HG02870 (cell line): ENCODE data around the gene TECR.

ENCODE experiments used
- ATAC-seq: cut with Tn5 transposase; IDR thresholded peaks from one replicate; pipeline ENCODE4 v1.9.1; 2021; ENCODE audit warnings: mild to moderate bottlenecking, moderate library complexity; ENCODE audit not compliant: unreplicated experiment

The TECR gene

GRCh38 chr19:14507704-14508542 lies 21.5 kb upstream of the TECR start:
- no peak for ATAC-seq

GRCh38 chr19:14510311-14511228 lies 18.8 kb upstream of the TECR start:
- ATAC-seq: no peak

DNA sequence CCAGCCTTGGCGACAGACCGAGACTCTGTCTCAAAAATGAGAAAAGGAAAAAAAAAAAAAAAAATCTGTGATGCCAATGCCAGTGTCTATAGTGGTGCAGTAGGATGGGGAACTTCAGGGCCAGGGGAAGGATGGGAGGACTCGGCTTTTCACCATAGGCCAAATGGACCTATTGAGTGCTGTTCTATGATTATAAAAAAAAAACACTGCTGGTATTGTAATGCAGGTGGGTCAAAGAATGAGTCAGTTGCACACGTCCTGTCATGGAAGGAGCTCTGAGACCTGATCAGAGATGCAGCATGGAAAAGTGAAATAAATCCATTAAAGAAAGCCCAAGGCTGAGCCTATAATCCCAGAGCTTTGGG lies 18.2 kb upstream of the TECR start:
- ATAC-seq: no peak

- ATAC-seq: no peak
These were observed 16.9 kb upstream of the TECR start for GRCh38 chr19:14512406-14512961.

DNA sequence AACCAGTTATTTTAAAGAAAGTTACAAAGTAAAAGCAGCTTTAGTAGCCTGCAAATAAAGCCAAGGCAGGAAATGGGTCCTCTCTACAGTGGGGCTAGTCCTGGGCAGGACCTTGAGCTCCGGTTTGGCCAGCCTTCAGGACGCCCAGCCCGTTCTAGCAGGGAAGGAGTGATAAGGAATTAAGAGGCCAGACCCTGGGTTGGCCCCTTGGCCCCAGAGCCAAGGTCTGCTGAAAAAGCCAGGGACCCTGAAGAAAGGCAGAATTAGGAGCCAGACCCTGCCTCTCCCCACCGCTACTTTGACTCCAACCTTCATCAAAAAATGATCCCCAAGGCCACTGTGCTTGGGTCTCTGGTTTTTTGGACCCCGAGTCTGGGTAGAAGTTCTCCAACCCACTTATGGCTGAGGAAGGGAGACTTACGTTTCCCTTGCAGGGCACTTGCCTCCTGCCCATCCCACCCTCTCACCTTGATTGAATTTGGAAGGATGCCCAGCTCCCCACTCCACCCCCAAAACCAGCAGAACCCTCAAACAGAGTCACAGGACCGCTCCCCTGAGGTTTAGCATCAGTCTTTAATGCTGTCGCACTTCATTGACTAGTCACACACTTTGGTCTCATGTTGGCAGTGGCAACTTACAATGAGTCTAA lies 15.1 kb upstream of the TECR start:
- no peak for ATAC-seq

DNA sequence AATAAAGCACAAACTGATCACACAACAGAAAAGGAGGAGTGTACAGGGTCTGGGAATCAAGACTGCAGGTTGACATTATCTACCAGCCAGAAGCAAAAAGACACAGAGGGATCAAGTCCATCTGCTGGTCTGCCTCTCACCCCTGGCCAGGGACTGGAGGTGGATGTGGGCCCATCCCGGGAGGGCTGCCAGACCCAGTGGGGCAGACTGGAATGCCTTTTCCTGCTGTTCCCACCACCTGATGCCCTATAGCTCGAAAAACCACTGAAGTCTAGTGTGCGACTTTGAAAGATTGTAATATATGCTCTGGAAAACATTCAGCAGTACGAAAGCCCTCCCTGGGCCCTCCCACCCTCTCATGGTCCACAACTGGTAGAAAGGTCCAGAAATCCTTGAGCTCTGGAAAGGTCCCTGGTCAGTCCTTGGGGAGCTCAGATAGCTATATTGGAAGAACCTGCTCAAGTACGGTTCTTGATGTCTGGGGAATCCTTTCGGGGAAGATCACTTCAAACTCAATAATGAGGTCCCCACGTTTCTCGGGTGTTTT lies 13.8 kb upstream of the TECR start:
- no peak for ATAC-seq

DNA sequence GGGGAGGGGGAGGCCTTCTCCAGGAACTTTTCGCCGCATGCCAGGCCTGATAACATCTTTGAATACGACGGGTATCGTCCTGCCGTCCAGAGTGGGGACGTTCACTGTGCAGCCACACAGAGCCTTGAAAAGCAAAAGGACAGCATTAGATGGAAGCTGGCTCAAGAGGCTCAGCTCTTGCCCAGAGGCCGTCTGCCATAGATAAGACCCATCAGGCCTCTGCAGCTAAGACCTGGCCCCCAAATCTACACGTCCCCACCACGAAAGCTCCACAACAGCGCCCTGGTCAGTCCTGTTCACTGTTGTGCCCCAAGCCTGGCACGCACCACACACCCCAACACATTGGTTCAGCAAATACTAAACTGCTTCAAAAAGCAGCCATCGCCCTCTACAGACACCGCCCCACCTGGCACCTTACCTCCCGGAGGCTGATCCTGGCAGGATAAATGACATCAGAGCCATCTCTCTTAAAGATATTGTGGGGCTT lies 13.3 kb upstream of the TECR start:
- ATAC-seq: no peak

DNA sequence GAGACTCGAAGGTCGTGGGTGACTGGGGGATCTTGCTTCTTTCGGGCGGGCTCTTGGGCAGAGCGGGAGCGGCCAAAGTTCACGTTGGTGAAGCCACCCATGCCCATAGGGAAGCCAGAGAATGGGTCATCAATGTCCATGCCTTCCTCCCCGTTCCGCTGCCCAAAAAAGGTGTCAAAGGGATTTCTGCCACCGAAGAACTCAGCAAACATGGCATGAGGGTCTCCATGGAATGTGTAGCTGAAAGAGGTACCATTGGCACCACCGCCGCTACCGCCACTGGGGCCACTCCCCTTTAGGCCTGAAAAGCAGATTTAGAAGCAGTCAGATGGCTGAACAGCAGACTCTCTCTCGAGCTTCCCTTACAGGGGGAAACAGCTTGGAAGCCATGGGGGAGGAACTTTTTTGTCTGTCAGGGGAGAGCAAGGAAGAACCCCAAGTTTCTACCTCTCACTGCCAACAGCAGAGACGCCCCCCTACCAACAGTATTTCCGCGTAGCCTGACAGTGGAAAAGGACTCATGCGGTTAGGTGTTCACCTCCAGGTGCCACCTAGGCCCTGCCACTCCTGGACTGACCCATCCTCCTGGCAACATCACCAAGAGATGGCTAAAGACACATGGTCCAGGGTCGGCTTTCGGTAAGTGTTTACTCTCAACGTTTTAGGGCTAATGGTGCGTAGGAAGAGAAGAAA lies 12.5 kb upstream of the TECR start:
- ATAC-seq: no peak

GRCh38 chr19:14517446-14517839 lies 12.0 kb upstream of the TECR start:
- no peak for ATAC-seq

DNA sequence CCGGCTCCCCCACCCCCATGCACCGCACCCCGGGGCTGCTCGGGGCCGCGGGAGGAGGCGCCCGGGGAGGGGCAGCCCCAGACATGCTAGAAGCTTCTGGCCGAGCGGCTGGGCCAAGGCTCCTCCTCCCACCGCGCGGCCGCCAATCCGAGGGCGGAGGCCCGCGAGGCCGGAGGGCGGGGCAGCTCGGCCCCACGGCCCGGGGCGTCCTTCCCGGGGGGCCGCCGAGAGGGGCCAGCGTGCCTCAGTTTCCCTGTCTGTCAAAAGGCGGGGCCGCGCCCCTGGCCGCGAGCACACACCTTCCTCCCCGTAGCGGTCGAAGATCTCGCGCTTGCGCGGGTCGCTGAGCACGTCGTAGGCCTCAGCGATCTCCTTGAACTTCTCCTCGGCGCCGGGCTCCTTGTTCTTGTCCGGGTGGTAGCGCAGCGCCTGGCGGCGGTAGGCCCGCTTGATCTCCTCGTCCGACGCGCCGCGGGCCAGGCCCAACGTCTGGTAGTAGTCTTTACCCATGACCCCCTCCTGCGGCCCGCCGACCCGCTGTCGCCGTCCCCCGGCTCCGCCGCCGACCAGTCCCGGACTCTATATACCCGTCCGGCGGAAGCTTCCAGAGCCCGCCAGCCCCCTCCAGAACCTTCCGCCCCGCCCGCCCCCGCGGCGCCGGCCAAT lies 11.4 kb upstream of the TECR start, which contains the start of gene DNAJB1:
TSS of gene DNAJB1 (minus strand) at position 558 of the 666 bp plus-strand sequence. CDS start at position 510, 48 bp downstream.
- peak; percentile 46 for ATAC-seq

- no peak for ATAC-seq
These were observed 10.0 kb upstream of the TECR start for GRCh38 chr19:14519245-14519859.

- ATAC-seq: no peak
These were observed 9.5 kb upstream of the TECR start for GRCh38 chr19:14519860-14520407.

DNA sequence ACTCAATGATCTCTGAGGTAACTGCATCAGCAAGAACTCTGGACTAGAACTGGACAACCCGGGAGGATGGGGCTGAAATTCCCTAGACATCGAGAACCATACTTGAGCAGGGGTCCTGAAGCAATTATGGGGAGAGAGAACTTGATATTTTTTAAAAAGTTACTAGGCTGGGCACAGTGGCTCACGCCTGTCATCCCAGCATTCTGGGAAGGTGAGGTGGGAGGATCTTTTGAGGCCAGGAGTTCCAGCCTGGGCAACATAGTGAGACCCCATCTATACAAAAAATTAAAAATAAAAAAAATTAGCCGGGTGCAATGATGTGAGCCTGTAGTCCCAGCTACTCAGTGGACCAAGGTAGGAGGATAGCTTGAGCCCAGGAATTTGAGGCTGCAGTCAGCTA lies 8.9 kb upstream of the TECR start:
- no peak for ATAC-seq

- ATAC-seq: no peak
These were observed 3.7 kb upstream of the TECR start for GRCh38 chr19:14525729-14526128.

- ATAC-seq: no peak
These were observed 3.0 kb upstream of the TECR start for GRCh38 chr19:14526423-14526822.

- ATAC-seq: no peak
These were observed 758 bp upstream of the TECR start for GRCh38 chr19:14528419-14529253.

GRCh38 chr19:14530005-14530348 lies 583 bp downstream of the TECR start:
- ATAC-seq: no peak

GRCh38 chr19:14530506-14530905 lies 1.1 kb downstream of the TECR start:
- no peak for ATAC-seq
